ENCODE measurements around the gene SPP1.

DNA sequence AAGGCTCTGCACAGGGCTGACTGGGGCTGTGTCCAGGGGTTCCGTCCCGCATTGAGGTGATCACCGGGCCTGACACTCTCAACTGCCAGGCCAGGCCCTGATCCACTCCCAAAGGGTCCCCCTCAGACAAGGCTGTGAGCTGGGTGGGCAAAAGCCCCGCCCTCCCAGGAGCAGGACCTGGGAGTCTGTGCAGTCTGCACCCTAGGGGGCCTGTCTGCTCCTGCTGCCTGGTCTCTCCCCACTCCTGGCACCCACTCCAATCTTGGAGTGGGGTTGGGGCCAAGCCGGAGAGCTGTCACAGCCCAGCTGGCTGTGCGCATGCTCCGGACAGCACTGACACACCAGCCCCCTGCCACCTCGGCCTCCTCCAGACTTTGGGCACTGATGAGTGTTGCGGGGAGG lies 9.4 kb upstream of the SPP1 start:
- TF ChIP-seq, protein P1, sequence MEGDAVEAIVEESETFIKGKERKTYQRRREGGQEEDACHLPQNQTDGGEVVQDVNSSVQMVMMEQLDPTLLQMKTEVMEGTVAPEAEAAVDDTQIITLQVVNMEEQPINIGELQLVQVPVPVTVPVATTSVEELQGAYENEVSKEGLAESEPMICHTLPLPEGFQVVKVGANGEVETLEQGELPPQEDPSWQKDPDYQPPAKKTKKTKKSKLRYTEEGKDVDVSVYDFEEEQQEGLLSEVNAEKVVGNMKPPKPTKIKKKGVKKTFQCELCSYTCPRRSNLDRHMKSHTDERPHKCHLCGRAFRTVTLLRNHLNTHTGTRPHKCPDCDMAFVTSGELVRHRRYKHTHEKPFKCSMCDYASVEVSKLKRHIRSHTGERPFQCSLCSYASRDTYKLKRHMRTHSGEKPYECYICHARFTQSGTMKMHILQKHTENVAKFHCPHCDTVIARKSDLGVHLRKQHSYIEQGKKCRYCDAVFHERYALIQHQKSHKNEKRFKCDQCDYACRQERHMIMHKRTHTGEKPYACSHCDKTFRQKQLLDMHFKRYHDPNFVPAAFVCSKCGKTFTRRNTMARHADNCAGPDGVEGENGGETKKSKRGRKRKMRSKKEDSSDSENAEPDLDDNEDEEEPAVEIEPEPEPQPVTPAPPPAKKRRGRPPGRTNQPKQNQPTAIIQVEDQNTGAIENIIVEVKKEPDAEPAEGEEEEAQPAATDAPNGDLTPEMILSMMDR (IDR thresholded peaks at IDR 0.05 in 4 of 5, conservative IDR thresholded peaks at IDR 0.05 in 1 of 5), result no peak
- no peak for TF ChIP-seq POLR2A (IDR thresholded peaks at IDR 0.05)

All from gastrocnemius medialis (tissue), 4 donors.